Ammon's horn (tissue), 1 donor: Measurements from ENCODE around the gene TRUB2.
"Not testable (repeated sequence)": the region's sequence is repeated elsewhere in the genome, so short reads cannot be mapped to it uniquely, and the experiment has no call there.

Source experiments
- DNase-seq: peaks from one replicate; pipeline ENCODE4 v3.0.0-alpha.2; 2016; ENCODE audit warnings: low spot score

Gene TRUB2

GRCh38 chr9:128298535-128299482, 23.4 kb downstream of the TRUB2 start:
- no peak for DNase-seq

GRCh38 chr9:128297221-128297773, 24.9 kb downstream of the TRUB2 start:
- DNase-seq, result no peak

- DNase-seq, result no peak
Observed at GRCh38 chr9:128296340-128297220, 25.7 kb downstream of the TRUB2 start.

GRCh38 chr9:128294142-128294541, 28.1 kb downstream of the TRUB2 start:
- DNase-seq, result no peak

GRCh38 chr9:128293091-128293490, 29.2 kb downstream of the TRUB2 start:
- DNase-seq, result no peak

GRCh38 chr9:128292009-128292408, 30.2 kb downstream of the TRUB2 start:
- DNase-seq, result no peak

- no peak for DNase-seq
Observed at GRCh38 chr9:128288273-128289004, 33.8 kb downstream of the TRUB2 start.

GRCh38 chr9:128286440-128286839, 35.8 kb downstream of the TRUB2 start:
- DNase-seq, result peak; percentile 91

GRCh38 chr9:128285033-128285784, 37.0 kb downstream of the TRUB2 start:
- no peak for DNase-seq

GRCh38 chr9:128282500-128282899, 39.7 kb downstream of the TRUB2 start:
- no peak for DNase-seq

- DNase-seq, result no peak
Observed at GRCh38 chr9:128280084-128280622, 42.1 kb downstream of the TRUB2 start.

GRCh38 chr9:128279088-128280073, 42.9 kb downstream of the TRUB2 start:
- not testable (repeated sequence) for DNase-seq

GRCh38 chr9:128276574-128277270, 45.5 kb downstream of the TRUB2 start:
- peak; percentile 31 for DNase-seq

- peak; percentile 99 for DNase-seq
Observed at GRCh38 chr9:128276008-128276573, 46.2 kb downstream of the TRUB2 start, which contains the start of gene SWI5. TSS of gene SWI5 (plus strand) at chr9:128276276.

GRCh38 chr9:128275198-128276007, 46.8 kb downstream of the TRUB2 start, which contains the start of gene GOLGA2:
TSS of gene GOLGA2 (minus strand) at chr9:128276007. CDS start at chr9:128275976, 31 bp downstream.
- DNase-seq, result no peak

GRCh38 chr9:128274245-128274644, 48.0 kb downstream of the TRUB2 start:
- no peak for DNase-seq

- DNase-seq, result no peak
Observed at GRCh38 chr9:128271512-128271911, 50.7 kb downstream of the TRUB2 start.
